ENCODE data around the gene TADA2B.

TADA2B gene

GRCh38 chr4:7089213-7089986 lies 46.2 kb downstream of the TADA2B start:
- H3K79me1 ChIP-seq (replicated peaks; ENCODE audit: low read length, poor library complexity, severe bottlenecking) = no peaks in the 10 kb centered on the region
- no peak overlapping the region for H3K18ac ChIP-seq (ENCODE audit: low read depth in 1 of 2, low read length in 2 of 2)
- H3K4me2 ChIP-seq (ENCODE audit: low read length, poor library complexity, severe bottlenecking) = peak overlapping the region; percentile 16
- no peak overlapping the region for H2BK15ac ChIP-seq (ENCODE audit: low read depth, poor library complexity, severe bottlenecking)
- no peak overlapping the region for H4K8ac ChIP-seq (ENCODE audit: low read length)
- H2BK5ac ChIP-seq (ENCODE audit: low read depth, low read length, poor library complexity, severe bottlenecking) = no peak overlapping the region
- H2BK120ac ChIP-seq (ENCODE audit: low read depth, low read length) = no peak overlapping the region
- no peak overlapping the region for H2BK12ac ChIP-seq (ENCODE audit: low read length in 2 of 2)
- no peak overlapping the region for H3K9ac ChIP-seq (ENCODE audit: low read length)
- no peak overlapping the region for H2AK5ac ChIP-seq (ENCODE audit: low read length, severe bottlenecking)
- peaks cover 8% of the 10 kb centered on the region for H3K9me3 ChIP-seq (ENCODE audit: control insufficient read depth, low read length)
- no peak overlapping the region for H3K23ac ChIP-seq (ENCODE audit: low read length in 2 of 2)
- WGBS = 77% methylated on average over 5 of the region's 5 CpGs
- H3K4me3 ChIP-seq (ENCODE audit: insufficient read depth in 1 of 2, low read depth in 1 of 2, low read length in 2 of 2) = no peak overlapping the region
- no peak for DNase-seq
- no peak overlapping the region for H4K91ac ChIP-seq (ENCODE audit: low read length)
- H2AFZ ChIP-seq (ENCODE audit: low read depth, low read length) = no peak overlapping the region
- H3K4ac ChIP-seq (ENCODE audit: low read depth in 1 of 2, low read length in 2 of 2) = no peak overlapping the region
- no peaks in the 10 kb centered on the region for H3K4me1 ChIP-seq (ENCODE audit: control insufficient read depth, insufficient read depth, low read depth, low read length)
- no peak overlapping the region for H3K14ac ChIP-seq (ENCODE audit: low read length in 2 of 2)
- no peak overlapping the region for H3K27ac ChIP-seq (ENCODE audit: low read length, poor library complexity, severe bottlenecking)
- H3K36me3 ChIP-seq (ENCODE audit: control insufficient read depth in 1 of 2, insufficient read depth in 2 of 2, low read depth in 1 of 2, low read length in 2 of 2) = no peaks in the 10 kb centered on the region
- peaks cover 14 to 20% of the 10 kb centered on the region in 2 experiments for H3K27me3 ChIP-seq (ENCODE audit: control insufficient read depth in 1 of 2, insufficient read depth in 1 of 2, low read length in 2 of 2)

GRCh38 chr4:7092026-7092425 lies 48.9 kb downstream of the TADA2B start:
- Histone ChIP-seq H2AK5ac (ENCODE audit: low read length, severe bottlenecking) (no peak overlapping the region), H3K36me3 (ENCODE audit: control insufficient read depth in 1 of 2, insufficient read depth in 2 of 2, low read depth in 1 of 2, low read length in 2 of 2) (no peaks in the 10 kb centered on the region), H3K4me1 (ENCODE audit: control insufficient read depth, insufficient read depth, low read depth, low read length) (no peaks in the 10 kb centered on the region), H3K27ac (ENCODE audit: low read length, poor library complexity, severe bottlenecking) (no peak overlapping the region), H2BK12ac (ENCODE audit: low read length in 2 of 2) (no peak overlapping the region), H2BK5ac (ENCODE audit: low read depth, low read length, poor library complexity, severe bottlenecking) (no peak overlapping the region), H3K9ac (ENCODE audit: low read length) (no peak overlapping the region), H3K14ac (ENCODE audit: low read length in 2 of 2) (no peak overlapping the region), H3K27me3 (ENCODE audit: control insufficient read depth in 1 of 2, insufficient read depth in 1 of 2, low read length in 2 of 2) (peaks cover 5 to 29% of the 10 kb centered on the region in 2 experiments), H2AFZ (ENCODE audit: low read depth, low read length) (no peak overlapping the region), H3K23ac (ENCODE audit: low read length in 2 of 2) (no peak overlapping the region), H3K9me3 (ENCODE audit: control insufficient read depth, low read length) (no peaks in the 10 kb centered on the region), H4K91ac (ENCODE audit: low read length) (no peak overlapping the region), H2BK15ac (ENCODE audit: low read depth, poor library complexity, severe bottlenecking) (no peak overlapping the region), H2BK120ac (ENCODE audit: low read depth, low read length) (no peak overlapping the region), H3K18ac (ENCODE audit: low read depth in 1 of 2, low read length in 2 of 2) (no peak overlapping the region), H4K8ac (ENCODE audit: low read length) (no peak overlapping the region), H3K4me2 (ENCODE audit: low read length, poor library complexity, severe bottlenecking) (no peak overlapping the region), H3K79me1 (replicated peaks; ENCODE audit: low read length, poor library complexity, severe bottlenecking) (no peaks in the 10 kb centered on the region), H3K4ac (ENCODE audit: low read depth in 1 of 2, low read length in 2 of 2) (no peak overlapping the region), H3K4me3 (ENCODE audit: insufficient read depth in 1 of 2, low read depth in 1 of 2, low read length in 2 of 2) (no peak overlapping the region)
- 60% methylated on average over 1 of the region's 3 CpGs for WGBS
- DNase-seq = no peak

- no peak overlapping the region for H3K27ac ChIP-seq (ENCODE audit: low read length, poor library complexity, severe bottlenecking)
- no peak overlapping the region for H2BK12ac ChIP-seq (ENCODE audit: low read length in 2 of 2)
- no peaks in the 10 kb centered on the region for H3K79me1 ChIP-seq (replicated peaks; ENCODE audit: low read length, poor library complexity, severe bottlenecking)
- DNase-seq = no peak
- no peak overlapping the region for H4K91ac ChIP-seq (ENCODE audit: low read length)
- H3K23ac ChIP-seq (ENCODE audit: low read length in 2 of 2) = no peak overlapping the region
- H3K9me3 ChIP-seq (ENCODE audit: control insufficient read depth, low read length) = no peaks in the 10 kb centered on the region
- H3K14ac ChIP-seq (ENCODE audit: low read length in 2 of 2) = no peak overlapping the region
- no peaks in the 10 kb centered on the region for H3K4me1 ChIP-seq (ENCODE audit: control insufficient read depth, insufficient read depth, low read depth, low read length)
- no peak overlapping the region for H2AK5ac ChIP-seq (ENCODE audit: low read length, severe bottlenecking)
- 89% methylated on average over 10 of the region's 10 CpGs for WGBS
- H3K18ac ChIP-seq (ENCODE audit: low read depth in 1 of 2, low read length in 2 of 2) = no peak overlapping the region
- no peak overlapping the region for H2AFZ ChIP-seq (ENCODE audit: low read depth, low read length)
- no peak overlapping the region for H3K4ac ChIP-seq (ENCODE audit: low read depth in 1 of 2, low read length in 2 of 2)
- no peaks in the 10 kb centered on the region for H3K36me3 ChIP-seq (ENCODE audit: control insufficient read depth in 1 of 2, insufficient read depth in 2 of 2, low read depth in 1 of 2, low read length in 2 of 2)
- H3K27me3 ChIP-seq (ENCODE audit: control insufficient read depth in 1 of 2, insufficient read depth in 1 of 2, low read length in 2 of 2) = peaks cover 15 to 31% of the 10 kb centered on the region in 2 experiments
- no peak overlapping the region for H2BK5ac ChIP-seq (ENCODE audit: low read depth, low read length, poor library complexity, severe bottlenecking)
- H2BK15ac ChIP-seq (ENCODE audit: low read depth, poor library complexity, severe bottlenecking) = no peak overlapping the region
- H3K4me3 ChIP-seq (ENCODE audit: insufficient read depth in 1 of 2, low read depth in 1 of 2, low read length in 2 of 2) = no peak overlapping the region
- H3K4me2 ChIP-seq (ENCODE audit: low read length, poor library complexity, severe bottlenecking) = no peak overlapping the region
- H3K9ac ChIP-seq (ENCODE audit: low read length) = no peak overlapping the region
- no peak overlapping the region for H4K8ac ChIP-seq (ENCODE audit: low read length)
- no peak overlapping the region for H2BK120ac ChIP-seq (ENCODE audit: low read depth, low read length)
These were observed 51.7 kb downstream of the TADA2B start for GRCh38 chr4:7094916-7095315.

GRCh38 chr4:7095611-7096155 lies 52.5 kb downstream of the TADA2B start:
- Histone ChIP-seq H3K9ac (ENCODE audit: low read length) (no peak overlapping the region), H3K4me3 (ENCODE audit: insufficient read depth in 1 of 2, low read depth in 1 of 2, low read length in 2 of 2) (no peak overlapping the region), H3K18ac (ENCODE audit: low read depth in 1 of 2, low read length in 2 of 2) (no peak overlapping the region), H2AK5ac (ENCODE audit: low read length, severe bottlenecking) (no peak overlapping the region), H3K14ac (ENCODE audit: low read length in 2 of 2) (peak overlapping the region in 1 of 2 experiments; percentile 7), H3K4me1 (ENCODE audit: control insufficient read depth, insufficient read depth, low read depth, low read length) (no peaks in the 10 kb centered on the region), H4K91ac (ENCODE audit: low read length) (no peak overlapping the region), H3K4me2 (ENCODE audit: low read length, poor library complexity, severe bottlenecking) (no peak overlapping the region), H2BK12ac (ENCODE audit: low read length in 2 of 2) (no peak overlapping the region), H3K9me3 (ENCODE audit: control insufficient read depth, low read length) (no peaks in the 10 kb centered on the region), H2BK5ac (ENCODE audit: low read depth, low read length, poor library complexity, severe bottlenecking) (no peak overlapping the region), H3K79me1 (replicated peaks; ENCODE audit: low read length, poor library complexity, severe bottlenecking) (no peaks in the 10 kb centered on the region), H2AFZ (ENCODE audit: low read depth, low read length) (no peak overlapping the region), H4K8ac (ENCODE audit: low read length) (no peak overlapping the region), H3K4ac (ENCODE audit: low read depth in 1 of 2, low read length in 2 of 2) (no peak overlapping the region), H3K27ac (ENCODE audit: low read length, poor library complexity, severe bottlenecking) (no peak overlapping the region), H3K36me3 (ENCODE audit: control insufficient read depth in 1 of 2, insufficient read depth in 2 of 2, low read depth in 1 of 2, low read length in 2 of 2) (no peaks in the 10 kb centered on the region), H3K23ac (ENCODE audit: low read length in 2 of 2) (no peak overlapping the region), H3K27me3 (ENCODE audit: control insufficient read depth in 1 of 2, insufficient read depth in 1 of 2, low read length in 2 of 2) (peaks cover 15 to 28% of the 10 kb centered on the region in 2 experiments), H2BK120ac (ENCODE audit: low read depth, low read length) (no peak overlapping the region), H2BK15ac (ENCODE audit: low read depth, poor library complexity, severe bottlenecking) (no peak overlapping the region)
- DNase-seq = no peak
- WGBS = 88% methylated on average over 16 of the region's 16 CpGs
